Effector memory CD8-positive, alpha-beta T cell (primary cell): Measurements from ENCODE around the gene NUDT8.

Source experiments
- ATAC-seq: fragments of 150-1000 bp; cut with Tn5 transposase; replicated peaks from 2 replicates; pipeline ENCODE4 v1.10.0; 2021; ENCODE audit warnings: mild to moderate bottlenecking, moderate library complexity
- DNase-seq, 3 experiments: peaks; one replicate each; pipeline ENCODE4 v3.0.0; 2021
- H3K27ac Mint-ChIP-seq, 2 donors: one replicate each; pipeline ENCODE4 v1.8.0; 2022; ENCODE audit warnings: mild to moderate bottlenecking in 2 of 2, mixed read lengths in 2 of 2, moderate library complexity in 2 of 2
- H3K27me3 Mint-ChIP-seq, 2 donors: one replicate each; pipeline ENCODE4 v1.8.0; 2022; ENCODE audit warnings: mixed read lengths in 2 of 2
- H3K36me3 Mint-ChIP-seq: one replicate; pipeline ENCODE4 v1.8.0; 2022; ENCODE audit warnings: mild to moderate bottlenecking, moderate library complexity, mixed read lengths; ENCODE audit not compliant: insufficient read depth
- H3K4me1 Mint-ChIP-seq, 2 donors: one replicate each; pipeline ENCODE4 v1.8.0; 2022; ENCODE audit warnings: low read depth in 2 of 2, mixed read lengths in 2 of 2
- H3K4me3 Mint-ChIP-seq, 2 donors: one replicate each; pipeline ENCODE4 v1.8.0; 2022; ENCODE audit warnings: mild to moderate bottlenecking in 2 of 2, mixed read lengths in 2 of 2, moderate library complexity in 2 of 2
- H3K9me3 Mint-ChIP-seq, 2 donors: one replicate each; pipeline ENCODE4 v1.8.0; 2022; ENCODE audit warnings: mixed read lengths in 2 of 2
- total RNA-seq, 9 experiments: gene quantifications; one replicate each; lab custom pipeline; 2026; lab: John Stamatoyannopoulos, UW

NUDT8 gene
- 0 to 3.8 (median 2.2) reads per million in 9 experiments for total RNA-seq

GRCh38 chr11:67629386-67630227 is at the start of gene NUDT8:
Gene NUDT8, minus strand, starts transcription at chr11:67629937. Its CDS starts 26 bp downstream, at chr11:67629911.
- DNase-seq (peak; percentile 87 to 93 (median 91)), ATAC-seq (peak; percentile 64)
- Mint-ChIP-seq H3K27ac (peak within 1 kb of the TSS; percentile 84 to 91), H3K9me3 (no peaks in the 10 kb centered on the region), H3K4me3 (peak within 1 kb of the TSS; percentile 89 to 90), H3K4me1 (peaks cover 10 to 12% of the 10 kb centered on the region in 2 donors), H3K36me3 (peaks cover 4% of the 10 kb centered on the region), H3K27me3 (no peaks in the 10 kb centered on the region)

GRCh38 chr11:67675058-67675747 is 45.5 kb upstream of the NUDT8 start:
- Mint-ChIP-seq H3K4me1 (no peaks in the 10 kb centered on the region), H3K4me3 (no peak overlapping the region), H3K36me3 (peaks cover 2% of the 10 kb centered on the region), H3K27ac (no peak overlapping the region), H3K27me3 (peaks cover 25 to 49% of the 10 kb centered on the region in 2 donors), H3K9me3 (peaks cover 0 to 5% of the 10 kb centered on the region in 2 donors)
- ATAC-seq (no peak), DNase-seq (no peak)

- Mint-ChIP-seq H3K9me3 (peaks cover 0 to 5% of the 10 kb centered on the region in 2 donors), H3K36me3 (peaks cover 2% of the 10 kb centered on the region), H3K4me3 (no peak within 1 kb of the TSS), H3K27me3 (peaks cover 25 to 49% of the 10 kb centered on the region in 2 donors), H3K27ac (no peak within 1 kb of the TSS), H3K4me1 (no peaks in the 10 kb centered on the region)
- no peak for ATAC-seq
- DNase-seq = no peak
These were observed 44.7 kb upstream of the NUDT8 start, which contains the start of gene ALDH3B2 for GRCh38 chr11:67674442-67674871. Gene ALDH3B2, minus strand, starts transcription at chr11:67674623. Its CDS starts 7,688 bp downstream, at chr11:67666935.

- no peak for ATAC-seq
- H3K27ac Mint-ChIP-seq = no peak overlapping the region
- H3K9me3 Mint-ChIP-seq = peaks cover 0 to 5% of the 10 kb centered on the region in 2 donors
- DNase-seq = no peak
- peaks cover 2% of the 10 kb centered on the region for H3K36me3 Mint-ChIP-seq
- no peak overlapping the region for H3K4me3 Mint-ChIP-seq
- no peaks in the 10 kb centered on the region for H3K4me1 Mint-ChIP-seq
- peaks cover 25 to 49% of the 10 kb centered on the region in 2 donors for H3K27me3 Mint-ChIP-seq
These were observed 44.2 kb upstream of the NUDT8 start for GRCh38 chr11:67673902-67674301.

GRCh38 chr11:67673358-67673757 is 43.6 kb upstream of the NUDT8 start:
- Mint-ChIP-seq H3K27me3 (peaks cover 25 to 49% of the 10 kb centered on the region in 2 donors), H3K4me3 (no peak overlapping the region), H3K36me3 (peaks cover 2% of the 10 kb centered on the region), H3K4me1 (no peaks in the 10 kb centered on the region), H3K27ac (no peak overlapping the region), H3K9me3 (peaks cover 0 to 5% of the 10 kb centered on the region in 2 donors)
- DNase-seq (no peak), ATAC-seq (no peak)

- ATAC-seq (no peak), DNase-seq (no peak)
- H3K9me3 Mint-ChIP-seq = peaks cover 0 to 2% of the 10 kb centered on the region in 2 donors
- H3K36me3 Mint-ChIP-seq = peaks cover 2% of the 10 kb centered on the region
- no peaks in the 10 kb centered on the region for H3K4me1 Mint-ChIP-seq
- no peak overlapping the region for H3K4me3 Mint-ChIP-seq
- peaks cover 18 to 30% of the 10 kb centered on the region in 2 donors for H3K27me3 Mint-ChIP-seq
- no peak overlapping the region for H3K27ac Mint-ChIP-seq
These were observed 41.4 kb upstream of the NUDT8 start for GRCh38 chr11:67671211-67671520.

- H3K9me3 Mint-ChIP-seq = no peaks in the 10 kb centered on the region
- peaks cover 17 to 24% of the 10 kb centered on the region in 2 donors for H3K27me3 Mint-ChIP-seq
- DNase-seq (no peak), ATAC-seq (no peak)
- H3K36me3 Mint-ChIP-seq = peaks cover 2% of the 10 kb centered on the region
- no peak overlapping the region for H3K4me3 Mint-ChIP-seq
- H3K4me1 Mint-ChIP-seq = no peaks in the 10 kb centered on the region
- H3K27ac Mint-ChIP-seq = no peak overlapping the region
These were observed 40.8 kb upstream of the NUDT8 start for GRCh38 chr11:67670316-67671210.

GRCh38 chr11:67668192-67668551 is 38.4 kb upstream of the NUDT8 start:
- no peaks in the 10 kb centered on the region for H3K4me1 Mint-ChIP-seq
- ATAC-seq (no peak), DNase-seq (no peak)
- H3K4me3 Mint-ChIP-seq = no peak overlapping the region
- H3K36me3 Mint-ChIP-seq = no peaks in the 10 kb centered on the region
- no peak overlapping the region for H3K27ac Mint-ChIP-seq
- H3K27me3 Mint-ChIP-seq = peaks cover 2% of the 10 kb centered on the region in 2 donors
- no peaks in the 10 kb centered on the region for H3K9me3 Mint-ChIP-seq

GRCh38 chr11:67667490-67668191 is 37.9 kb upstream of the NUDT8 start:
- DNase-seq (no peak), ATAC-seq (no peak)
- Mint-ChIP-seq H3K4me1 (no peaks in the 10 kb centered on the region), H3K4me3 (no peak overlapping the region), H3K27ac (no peak overlapping the region), H3K27me3 (peaks cover 0 to 7% of the 10 kb centered on the region in 2 donors), H3K9me3 (no peaks in the 10 kb centered on the region), H3K36me3 (no peaks in the 10 kb centered on the region)

- Mint-ChIP-seq H3K36me3 (no peaks in the 10 kb centered on the region), H3K4me1 (no peaks in the 10 kb centered on the region), H3K27me3 (peaks cover 0 to 14% of the 10 kb centered on the region in 2 donors), H3K9me3 (no peaks in the 10 kb centered on the region), H3K27ac (no peak overlapping the region), H3K4me3 (no peak overlapping the region)
- DNase-seq = no peak
- no peak for ATAC-seq
These were observed 37.1 kb upstream of the NUDT8 start for GRCh38 chr11:67666676-67667489.

GRCh38 chr11:67666303-67666645 is 36.5 kb upstream of the NUDT8 start:
- DNase-seq (no peak), ATAC-seq (no peak)
- H3K4me3 Mint-ChIP-seq = no peak overlapping the region
- H3K4me1 Mint-ChIP-seq = no peaks in the 10 kb centered on the region
- H3K36me3 Mint-ChIP-seq = no peaks in the 10 kb centered on the region
- peaks cover 0 to 14% of the 10 kb centered on the region in 2 donors for H3K27me3 Mint-ChIP-seq
- no peak overlapping the region for H3K27ac Mint-ChIP-seq
- H3K9me3 Mint-ChIP-seq = no peaks in the 10 kb centered on the region
